ENCODE measurements around the gene NLRP9. TPM values are rescaled to one million over a fixed set of nuclear protein-coding genes. Genes with fewer than 3 reads are reported as not detected.

NLRP9 gene
- total RNA-seq, 4 donors from 2014 or later, result 0.28 TPM; not detected in 3

DNA sequence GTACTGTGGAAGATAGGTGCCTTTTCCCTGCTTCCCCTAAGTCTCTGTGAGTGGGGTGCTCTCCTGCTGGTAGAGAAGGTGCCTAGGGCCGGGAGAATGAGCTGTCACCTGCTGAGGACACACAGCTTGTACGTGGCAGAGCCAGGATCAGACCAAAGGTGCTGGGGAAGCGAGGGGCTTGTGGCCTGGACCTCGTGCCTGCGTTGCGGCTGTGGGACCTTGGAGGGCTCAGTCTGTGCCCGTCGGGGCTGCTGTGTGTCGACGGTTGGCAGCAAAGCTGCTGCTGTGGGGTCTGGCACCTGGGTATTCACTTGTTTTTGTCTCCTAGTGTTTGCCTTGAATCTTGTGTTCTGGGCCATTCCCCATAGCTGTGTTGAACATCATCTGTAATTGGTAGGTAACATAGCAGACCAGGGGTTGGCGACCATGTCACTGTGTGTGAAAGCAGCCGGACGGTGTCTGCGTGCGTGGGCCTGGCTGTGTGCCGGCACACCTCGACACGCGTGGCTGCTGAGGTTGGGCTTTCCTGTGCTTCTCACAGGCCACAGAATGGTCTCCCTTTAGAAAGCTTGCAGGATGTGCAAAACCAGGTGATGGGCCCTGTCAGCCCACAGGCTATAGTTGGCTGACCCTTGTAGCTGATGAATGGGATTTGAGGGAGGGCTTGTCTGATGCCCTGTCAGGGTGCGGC is 74.2 kb downstream of the NLRP9 start:
- Histone ChIP-seq H3K9me3 (no peaks in the 10 kb centered on the region), H3K4me1 (peaks cover 0 to 12% of the 10 kb centered on the region in 2 donors), H3K36me3 (no peaks in the 10 kb centered on the region), H3K27ac (no peak overlapping the region), H3K4me3 (no peak overlapping the region), H3K27me3 (no peaks in the 10 kb centered on the region)
- intact Hi-C loops (cut with DNase I; ENCODE audit: low total_unique reads), result no loop called here
- DNase-seq, result no peak
- TF ChIP-seq, protein P1, sequence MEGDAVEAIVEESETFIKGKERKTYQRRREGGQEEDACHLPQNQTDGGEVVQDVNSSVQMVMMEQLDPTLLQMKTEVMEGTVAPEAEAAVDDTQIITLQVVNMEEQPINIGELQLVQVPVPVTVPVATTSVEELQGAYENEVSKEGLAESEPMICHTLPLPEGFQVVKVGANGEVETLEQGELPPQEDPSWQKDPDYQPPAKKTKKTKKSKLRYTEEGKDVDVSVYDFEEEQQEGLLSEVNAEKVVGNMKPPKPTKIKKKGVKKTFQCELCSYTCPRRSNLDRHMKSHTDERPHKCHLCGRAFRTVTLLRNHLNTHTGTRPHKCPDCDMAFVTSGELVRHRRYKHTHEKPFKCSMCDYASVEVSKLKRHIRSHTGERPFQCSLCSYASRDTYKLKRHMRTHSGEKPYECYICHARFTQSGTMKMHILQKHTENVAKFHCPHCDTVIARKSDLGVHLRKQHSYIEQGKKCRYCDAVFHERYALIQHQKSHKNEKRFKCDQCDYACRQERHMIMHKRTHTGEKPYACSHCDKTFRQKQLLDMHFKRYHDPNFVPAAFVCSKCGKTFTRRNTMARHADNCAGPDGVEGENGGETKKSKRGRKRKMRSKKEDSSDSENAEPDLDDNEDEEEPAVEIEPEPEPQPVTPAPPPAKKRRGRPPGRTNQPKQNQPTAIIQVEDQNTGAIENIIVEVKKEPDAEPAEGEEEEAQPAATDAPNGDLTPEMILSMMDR (IDR thresholded peaks at IDR 0.05), result no peak
- no peak for TF ChIP-seq POLR2A (IDR thresholded peaks at IDR 0.05)

DNA sequence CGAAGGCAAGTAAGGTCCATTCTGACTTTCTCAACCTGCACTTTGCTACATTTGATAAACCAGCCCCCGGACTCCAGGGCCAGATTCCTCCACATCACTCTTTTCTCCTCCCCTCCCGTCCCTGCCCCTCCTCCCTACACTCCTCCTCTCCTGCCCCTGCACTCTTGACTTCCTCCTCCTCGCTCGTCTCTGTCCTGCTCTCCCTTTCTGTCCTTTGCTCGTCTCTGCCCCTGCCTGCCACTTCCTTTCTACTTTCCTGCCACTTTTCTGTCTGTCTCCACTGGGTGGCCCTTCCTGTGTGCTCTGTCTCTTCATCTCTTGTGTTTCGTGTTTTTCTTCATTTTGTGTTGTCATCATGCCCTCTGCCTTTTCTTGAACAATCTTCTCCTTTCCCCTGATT is 76.4 kb downstream of the NLRP9 start:
- Histone ChIP-seq H3K4me3 (no peak overlapping the region), H3K27ac (no peak overlapping the region), H3K4me1 (peaks cover 8 to 32% of the 10 kb centered on the region in 2 donors), H3K27me3 (no peaks in the 10 kb centered on the region), H3K9me3 (no peaks in the 10 kb centered on the region), H3K36me3 (no peaks in the 10 kb centered on the region)
- no peak for DNase-seq
- intact Hi-C loops (cut with DNase I; ENCODE audit: low total_unique reads), result no loop called here
- TF ChIP-seq, protein P1 (IDR thresholded peaks at IDR 0.05), result no peak
- TF ChIP-seq POLR2A (IDR thresholded peaks at IDR 0.05), result no peak

DNA sequence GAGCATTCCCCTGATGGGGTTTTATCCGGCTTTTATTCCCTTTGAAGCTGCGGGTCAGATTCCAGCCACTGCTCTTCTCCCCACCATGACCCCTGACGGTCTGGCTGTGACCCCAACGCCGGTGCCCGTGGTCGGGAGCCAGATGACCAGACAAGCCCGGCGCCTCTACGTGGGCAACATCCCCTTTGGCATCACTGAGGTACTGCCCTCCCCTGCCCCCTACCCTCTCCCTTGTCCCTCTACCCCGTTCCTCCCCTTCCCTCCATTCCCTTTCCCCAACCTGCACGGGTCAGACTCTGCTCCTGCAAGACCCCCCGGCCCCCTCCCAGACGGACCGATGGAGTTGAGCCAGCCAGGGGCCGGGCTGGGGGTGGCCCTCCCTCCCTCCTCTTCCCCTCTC is 77.2 kb downstream of the NLRP9 start:
- H3K4me1 ChIP-seq, result peaks cover 13 to 41% of the 10 kb centered on the region in 2 donors
- intact Hi-C loops (cut with DNase I; ENCODE audit: low total_unique reads), result no loop called here
- H3K27ac ChIP-seq, result no peak overlapping the region
- no peaks in the 10 kb centered on the region for H3K9me3 ChIP-seq
- no peak for DNase-seq
- H3K4me3 ChIP-seq, result no peak overlapping the region
- no peaks in the 10 kb centered on the region for H3K36me3 ChIP-seq
- no peak for TF ChIP-seq POLR2A (IDR thresholded peaks at IDR 0.05)
- TF ChIP-seq, protein P1 (IDR thresholded peaks at IDR 0.05), result no peak
- no peaks in the 10 kb centered on the region for H3K27me3 ChIP-seq

DNA sequence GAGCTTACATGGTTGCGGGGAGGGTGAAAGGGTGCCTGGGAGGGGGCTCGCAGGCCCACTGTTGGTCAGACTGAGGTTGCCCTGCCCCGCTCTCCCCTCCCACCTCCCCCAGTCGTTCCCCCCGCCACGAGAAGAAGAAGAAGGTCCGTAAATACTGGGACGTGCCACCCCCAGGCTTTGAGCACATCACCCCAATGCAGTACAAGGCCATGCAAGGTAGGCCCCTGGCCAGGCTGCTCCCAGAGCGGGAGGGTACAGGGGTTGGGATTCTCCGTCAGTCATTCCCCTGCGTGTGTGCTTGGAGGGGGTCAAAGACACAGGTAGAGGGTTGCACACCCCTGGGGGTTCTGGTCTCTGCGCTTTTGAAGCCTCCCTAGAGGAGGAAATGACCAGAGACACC is 77.8 kb downstream of the NLRP9 start:
- no peak overlapping the region for H3K4me3 ChIP-seq
- no peaks in the 10 kb centered on the region for H3K27me3 ChIP-seq
- no peaks in the 10 kb centered on the region for H3K9me3 ChIP-seq
- H3K27ac ChIP-seq, result no peak overlapping the region
- H3K4me1 ChIP-seq, result peaks cover 15 to 42% of the 10 kb centered on the region in 2 donors
- intact Hi-C loops (cut with DNase I; ENCODE audit: low total_unique reads), result no loop called here
- no peaks in the 10 kb centered on the region for H3K36me3 ChIP-seq
- no peak for DNase-seq
- TF ChIP-seq, protein P1 (IDR thresholded peaks at IDR 0.05), result no peak
- no peak for TF ChIP-seq POLR2A (IDR thresholded peaks at IDR 0.05)

DNA sequence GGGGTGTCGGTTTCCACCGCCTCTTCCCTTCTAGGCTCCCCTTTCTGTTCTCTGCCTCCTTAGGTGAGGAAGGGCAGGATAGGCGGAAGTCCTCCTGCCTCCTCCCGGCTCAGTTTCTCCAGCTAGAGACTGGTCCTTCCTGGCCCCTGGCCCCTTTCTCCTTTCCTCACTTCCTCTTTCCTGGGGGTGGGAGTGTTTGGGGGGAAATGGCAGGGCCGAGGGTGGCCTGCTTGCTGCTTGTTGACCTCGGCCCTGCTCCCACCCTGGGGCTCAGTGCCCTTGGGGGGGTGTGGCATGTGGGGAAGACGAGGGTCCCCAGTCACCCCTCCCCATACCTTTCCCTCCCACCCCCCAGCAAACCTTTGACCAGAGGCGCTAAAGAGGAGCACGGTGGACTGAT is 78.4 kb downstream of the NLRP9 start:
- Histone ChIP-seq H3K27me3 (no peaks in the 10 kb centered on the region), H3K9me3 (no peaks in the 10 kb centered on the region), H3K4me3 (no peak overlapping the region), H3K27ac (no peak overlapping the region), H3K4me1 (peaks cover 15 to 42% of the 10 kb centered on the region in 2 donors), H3K36me3 (no peaks in the 10 kb centered on the region)
- no peak for DNase-seq
- TF ChIP-seq, protein P1 (IDR thresholded peaks at IDR 0.05), result no peak
- TF ChIP-seq POLR2A (IDR thresholded peaks at IDR 0.05), result no peak
- intact Hi-C loops (cut with DNase I; ENCODE audit: low total_unique reads), result no loop called here

All from uterus (tissue), 4 donors.